ENCODE results near the gene ATP6V1C2. TPM values are rescaled to one million over a fixed set of nuclear protein-coding genes. Genes with fewer than 3 reads are reported as not detected.

ATP6V1C2 gene
- total RNA-seq, 2 donors from 2014 or later, result 0.66 TPM; not detected in 1

GRCh38 chr2:10793816-10794215 lies 72.4 kb downstream of the ATP6V1C2 start:
- 56 to 84% methylated on average over 1 of the region's 1 CpG for WGBS, 2 donors
- Histone ChIP-seq H3K27me3 (no peaks in the 10 kb centered on the region), H3K4me3 (no peak overlapping the region), H3K27ac (no peak overlapping the region), H3K9me3 (no peaks in the 10 kb centered on the region), H3K36me3 (replicated peaks in 1 of 2; ENCODE audit: insufficient read depth in 1 of 2, low read depth in 2 of 2) (peaks cover 5 to 33% of the 10 kb centered on the region in 2 donors), H3K4me1 (no peaks in the 10 kb centered on the region)
- TF ChIP-seq POLR2A (IDR thresholded peaks at IDR 0.05) (no peak), CTCF (IDR thresholded peaks at IDR 0.05) (no peak)
- intact Hi-C loops (cut with DNase I), result no loop called here
- DNase-seq (no peak), ATAC-seq (no peak)

GRCh38 chr2:10794876-10795275 lies 73.4 kb downstream of the ATP6V1C2 start:
- Histone ChIP-seq H3K4me3 (no peak overlapping the region), H3K27ac (no peak overlapping the region), H3K9me3 (no peaks in the 10 kb centered on the region), H3K27me3 (no peaks in the 10 kb centered on the region), H3K4me1 (no peaks in the 10 kb centered on the region), H3K36me3 (replicated peaks in 1 of 2; ENCODE audit: insufficient read depth in 1 of 2, low read depth in 2 of 2) (peaks cover 5 to 26% of the 10 kb centered on the region in 2 donors)
- ATAC-seq, result no peak
- intact Hi-C loops (cut with DNase I), result no loop called here
- DNase-seq, result no peak
- 50 to 57% methylated on average over 5 of the region's 5 CpGs for WGBS, 2 donors
- no peak for TF ChIP-seq CTCF (IDR thresholded peaks at IDR 0.05)
- TF ChIP-seq POLR2A (IDR thresholded peaks at IDR 0.05), result no peak

GRCh38 chr2:10795508-10796046 lies 74.1 kb downstream of the ATP6V1C2 start:
- Histone ChIP-seq H3K27me3 (no peaks in the 10 kb centered on the region), H3K9me3 (no peaks in the 10 kb centered on the region), H3K27ac (no peak overlapping the region), H3K4me3 (no peak overlapping the region), H3K36me3 (replicated peaks in 1 of 2; ENCODE audit: insufficient read depth in 1 of 2, low read depth in 2 of 2) (peaks cover 9 to 25% of the 10 kb centered on the region in 2 donors), H3K4me1 (peaks cover under 1% of the 10 kb centered on the region)
- TF ChIP-seq CTCF (IDR thresholded peaks at IDR 0.05) (no peak), POLR2A (IDR thresholded peaks at IDR 0.05) (no peak)
- intact Hi-C loops (cut with DNase I), result no loop called here
- no peak for ATAC-seq
- 60 to 65% methylated on average over 7 of the region's 7 CpGs for WGBS, 2 donors
- DNase-seq, result no peak

GRCh38 chr2:10796703-10797102 lies 75.3 kb downstream of the ATP6V1C2 start:
- H3K4me3 ChIP-seq, result no peak overlapping the region
- H3K27me3 ChIP-seq, result no peaks in the 10 kb centered on the region
- H3K27ac ChIP-seq, result no peak overlapping the region
- H3K36me3 ChIP-seq (replicated peaks in 1 of 2; ENCODE audit: insufficient read depth in 1 of 2, low read depth in 2 of 2), result peaks cover 4 to 17% of the 10 kb centered on the region in 2 donors
- no peak for DNase-seq
- H3K4me1 ChIP-seq, result peaks cover 10% of the 10 kb centered on the region
- H3K9me3 ChIP-seq, result no peaks in the 10 kb centered on the region
- TF ChIP-seq POLR2A (IDR thresholded peaks at IDR 0.05), result no peak
- TF ChIP-seq CTCF (IDR thresholded peaks at IDR 0.05), result no peak
- intact Hi-C loops (cut with DNase I), result no loop called here
- 94% methylated on average over 2 of the region's 2 CpGs for WGBS, 2 donors
- ATAC-seq, result no peak

GRCh38 chr2:10798783-10799182 lies 77.4 kb downstream of the ATP6V1C2 start:
- Histone ChIP-seq H3K36me3 (replicated peaks in 1 of 2; ENCODE audit: insufficient read depth in 1 of 2, low read depth in 2 of 2) (peaks cover 4 to 17% of the 10 kb centered on the region in 2 donors), H3K4me1 (peaks cover 29% of the 10 kb centered on the region), H3K27ac (no peak overlapping the region), H3K9me3 (no peaks in the 10 kb centered on the region), H3K4me3 (no peak overlapping the region), H3K27me3 (no peaks in the 10 kb centered on the region)
- intact Hi-C loops (cut with DNase I), result no loop called here
- no peak for TF ChIP-seq POLR2A (IDR thresholded peaks at IDR 0.05)
- no peak for TF ChIP-seq CTCF (IDR thresholded peaks at IDR 0.05)
- no peak for DNase-seq
- no peak for ATAC-seq
- 85 to 91% methylated on average over 8 of the region's 8 CpGs for WGBS, 2 donors

Measured in body of pancreas (tissue), 4 donors.